ENCODE data around the gene MAP3K8. TPM values are rescaled to one million over a fixed set of nuclear protein-coding genes. Genes with fewer than 3 reads are reported as not detected.
A peak's percentile ranks its signal among the peaks of the same experiment; 100 is the strongest.

The MAP3K8 gene
- total RNA-seq, 1 donor from 2014 or later: 15.8 TPM

- H3K27ac ChIP-seq: peak overlapping the region; percentile 55 to 61
- DNase-seq (ENCODE audit: low spot score in 2 of 2): peak in 1 of 2 donors; percentile 78
These were observed 76.4 kb downstream of the MAP3K8 start for GRCh38 chr10:30510184-30510931.

GRCh38 chr10:30510932-30511700 is 77.1 kb downstream of the MAP3K8 start:
- no peak for TF ChIP-seq CTCF (IDR thresholded peaks at IDR 0.05)
- H3K27ac ChIP-seq: peak overlapping the region; percentile 55 to 61
- H3K36me3 ChIP-seq: no peaks in the 10 kb centered on the region
- H3K4me1 ChIP-seq: peaks cover 0 to 5% of the 10 kb centered on the region in 2 donors
- no peaks in the 10 kb centered on the region for H3K9me3 ChIP-seq
- no peak for DNase-seq (ENCODE audit: low spot score in 2 of 2)
- no peaks in the 10 kb centered on the region for H3K27me3 ChIP-seq
- H3K4me3 ChIP-seq: no peak overlapping the region
- intact Hi-C loops (cut with DNase I): no loop called here

More at GRCh38 chr10:30510184-30510931, 76.4 kb downstream of the MAP3K8 start:
- intact Hi-C loops (cut with DNase I): no loop called here
- no peak for TF ChIP-seq CTCF (IDR thresholded peaks at IDR 0.05)
- Histone ChIP-seq H3K36me3 (no peaks in the 10 kb centered on the region), H3K27me3 (no peaks in the 10 kb centered on the region), H3K4me1 (peaks cover 0 to 5% of the 10 kb centered on the region in 2 donors), H3K9me3 (no peaks in the 10 kb centered on the region), H3K4me3 (no peak overlapping the region)

Other genes starting within 250 kb of the MAP3K8 start
- 4.7 TPM for gene MTPAP, start 84.9 kb upstream of the MAP3K8 start, total RNA-seq
- not detected for gene LYZL2, start 195.6 kb downstream of the MAP3K8 start, total RNA-seq

Data from ascending aorta (tissue), 2 donors.